ENCODE measurements around the gene UGT1A8. TPM values are rescaled to one million over a fixed set of nuclear protein-coding genes. Genes with fewer than 3 reads are reported as not detected.

Gene UGT1A8
- total and polyA plus RNA-seq, 2 experiments from 2014 or later: 0.10 TPM; not detected in 1

DNA sequence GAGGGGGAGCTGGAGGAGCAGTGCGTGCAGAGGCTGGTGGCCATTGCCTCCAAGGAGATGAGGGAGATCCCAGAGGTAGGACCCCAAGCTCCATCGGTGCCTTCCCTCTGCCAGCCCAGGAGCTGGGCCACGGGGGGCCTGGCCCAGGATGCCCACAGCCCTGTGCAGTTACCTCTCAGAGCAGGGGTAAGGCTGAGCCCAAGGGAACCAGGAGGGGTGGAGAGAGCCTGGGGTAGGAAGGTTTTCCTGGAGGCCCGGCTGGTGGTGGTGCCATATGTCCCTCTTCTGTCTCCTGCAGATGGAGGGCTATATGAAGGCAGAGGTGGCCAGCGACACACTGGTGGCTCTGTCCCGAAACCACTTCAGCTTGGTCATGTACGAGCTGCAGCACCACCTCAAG is 172.1 kb downstream of the UGT1A8 start:
- no peak for DNase-seq (ENCODE audit: low spot score)
- Histone ChIP-seq H3K9me2 (replicated peaks; ENCODE audit: insufficient read depth) (no peaks in the 10 kb centered on the region), H3K4me2 (no peak overlapping the region), H3K4me1 (ENCODE audit: insufficient read depth) (no peaks in the 10 kb centered on the region), H3K9me3 (ENCODE audit: low read depth) (no peaks in the 10 kb centered on the region), H3K36me3 (replicated peaks; ENCODE audit: insufficient read depth, low read depth) (no peaks in the 10 kb centered on the region), H3K27me3 (no peaks in the 10 kb centered on the region), H4K20me1 (ENCODE audit: insufficient read depth, poor library complexity, severe bottlenecking) (no peaks in the 10 kb centered on the region), H2AFZ (no peak overlapping the region), H3K4me3 (no peak overlapping the region), H3K79me2 (no peaks in the 10 kb centered on the region), H3K27ac (no peak overlapping the region)
- 92% methylated on average over 7 of the region's 7 CpGs for WGBS (ENCODE audit: low lambda C conversion rate, missing lambda C conversion rate)
- TF ChIP-seq, protein P1, sequence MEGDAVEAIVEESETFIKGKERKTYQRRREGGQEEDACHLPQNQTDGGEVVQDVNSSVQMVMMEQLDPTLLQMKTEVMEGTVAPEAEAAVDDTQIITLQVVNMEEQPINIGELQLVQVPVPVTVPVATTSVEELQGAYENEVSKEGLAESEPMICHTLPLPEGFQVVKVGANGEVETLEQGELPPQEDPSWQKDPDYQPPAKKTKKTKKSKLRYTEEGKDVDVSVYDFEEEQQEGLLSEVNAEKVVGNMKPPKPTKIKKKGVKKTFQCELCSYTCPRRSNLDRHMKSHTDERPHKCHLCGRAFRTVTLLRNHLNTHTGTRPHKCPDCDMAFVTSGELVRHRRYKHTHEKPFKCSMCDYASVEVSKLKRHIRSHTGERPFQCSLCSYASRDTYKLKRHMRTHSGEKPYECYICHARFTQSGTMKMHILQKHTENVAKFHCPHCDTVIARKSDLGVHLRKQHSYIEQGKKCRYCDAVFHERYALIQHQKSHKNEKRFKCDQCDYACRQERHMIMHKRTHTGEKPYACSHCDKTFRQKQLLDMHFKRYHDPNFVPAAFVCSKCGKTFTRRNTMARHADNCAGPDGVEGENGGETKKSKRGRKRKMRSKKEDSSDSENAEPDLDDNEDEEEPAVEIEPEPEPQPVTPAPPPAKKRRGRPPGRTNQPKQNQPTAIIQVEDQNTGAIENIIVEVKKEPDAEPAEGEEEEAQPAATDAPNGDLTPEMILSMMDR (IDR thresholded peaks at IDR 0.05; ENCODE audit: poor library complexity): no peak
- TF ChIP-seq EZH2 (IDR thresholded peaks at IDR 0.05; ENCODE audit: borderline replicate concordance): no peak
- no peak for TF ChIP-seq EZH2phosphoT487 (IDR thresholded peaks at IDR 0.05; ENCODE audit: low read depth, severe bottlenecking, unreplicated experiment)

DNA sequence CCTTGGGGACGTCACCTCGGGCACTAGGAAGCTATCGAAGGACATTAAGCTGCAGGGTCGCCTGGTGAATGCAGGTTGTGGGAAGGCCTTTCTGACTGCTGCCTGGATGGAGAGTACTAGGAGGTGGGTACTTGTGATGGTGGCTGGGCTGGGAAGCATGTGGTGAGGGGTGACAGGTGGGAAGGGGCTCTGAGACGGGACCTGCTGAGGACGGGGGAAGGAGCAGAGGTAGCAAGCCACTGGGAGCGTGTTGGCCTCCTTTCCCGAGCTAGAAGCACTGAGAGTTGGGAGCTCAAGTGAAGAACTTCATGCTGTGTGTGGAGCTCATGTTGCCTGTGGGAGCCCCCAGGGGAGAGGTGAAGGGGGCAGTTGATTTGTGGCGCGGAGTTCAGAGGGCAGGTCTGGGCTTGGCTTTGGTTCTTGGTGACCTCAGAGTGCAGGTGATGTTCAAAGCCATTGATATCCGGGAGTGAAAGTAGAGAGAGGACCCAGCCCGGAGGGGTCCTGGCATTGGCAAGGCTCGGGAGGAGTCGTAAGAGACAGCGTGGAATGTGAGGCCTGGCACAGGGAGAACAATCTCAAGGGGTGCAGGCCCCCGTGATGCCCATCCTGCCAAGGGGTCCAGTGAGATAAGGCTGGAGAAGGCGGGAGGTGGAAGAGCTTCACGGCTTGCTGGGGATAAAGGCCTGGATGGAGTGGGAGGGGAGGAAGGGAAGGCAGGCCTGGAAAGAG is 173.9 kb downstream of the UGT1A8 start:
- Histone ChIP-seq H3K27me3 (no peaks in the 10 kb centered on the region), H3K79me2 (no peaks in the 10 kb centered on the region), H3K4me3 (no peak overlapping the region), H3K4me2 (no peak overlapping the region), H3K9me3 (ENCODE audit: low read depth) (no peaks in the 10 kb centered on the region), H3K36me3 (replicated peaks; ENCODE audit: insufficient read depth, low read depth) (no peaks in the 10 kb centered on the region), H2AFZ (no peak overlapping the region), H3K4me1 (ENCODE audit: insufficient read depth) (no peaks in the 10 kb centered on the region), H3K9me2 (replicated peaks; ENCODE audit: insufficient read depth) (no peaks in the 10 kb centered on the region), H4K20me1 (ENCODE audit: insufficient read depth, poor library complexity, severe bottlenecking) (no peaks in the 10 kb centered on the region), H3K27ac (no peak overlapping the region)
- no peak for DNase-seq (ENCODE audit: low spot score)
- 91% methylated on average over 18 of the region's 18 CpGs for WGBS (ENCODE audit: low lambda C conversion rate, missing lambda C conversion rate)
- TF ChIP-seq, protein P1 (IDR thresholded peaks at IDR 0.05; ENCODE audit: poor library complexity): no peak
- TF ChIP-seq EZH2 (IDR thresholded peaks at IDR 0.05; ENCODE audit: borderline replicate concordance) (no peak), EZH2phosphoT487 (IDR thresholded peaks at IDR 0.05; ENCODE audit: low read depth, severe bottlenecking, unreplicated experiment) (no peak)

DNA sequence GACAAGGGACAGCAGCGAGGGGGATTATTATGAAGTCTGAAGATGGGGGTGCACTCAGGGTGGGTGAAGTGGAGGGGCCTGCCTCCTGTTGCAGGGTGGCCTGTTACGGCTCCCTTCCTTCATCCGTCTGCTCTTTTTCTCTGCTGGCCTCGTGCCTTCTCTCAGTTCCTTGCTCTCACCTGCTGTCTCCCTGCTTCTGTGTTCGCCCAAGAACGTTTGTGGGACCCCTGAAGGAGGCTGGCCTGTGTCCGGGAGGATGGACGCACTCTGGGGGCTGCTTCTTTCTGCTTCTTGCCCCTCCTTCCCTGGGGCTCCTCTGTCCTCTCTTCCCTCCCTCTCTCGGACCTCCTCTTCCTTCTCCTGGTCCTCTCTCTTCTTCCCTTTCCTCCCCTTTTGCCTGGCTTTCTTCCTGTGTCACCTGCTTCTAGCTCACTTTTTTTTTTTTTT is 174.5 kb downstream of the UGT1A8 start:
- H3K9me3 ChIP-seq (ENCODE audit: low read depth): no peaks in the 10 kb centered on the region
- no peak overlapping the region for H2AFZ ChIP-seq
- H3K27ac ChIP-seq: no peak overlapping the region
- no peak overlapping the region for H3K4me2 ChIP-seq
- H3K27me3 ChIP-seq: no peaks in the 10 kb centered on the region
- WGBS (ENCODE audit: low lambda C conversion rate, missing lambda C conversion rate): 86% methylated on average over 8 of the region's 9 CpGs
- no peaks in the 10 kb centered on the region for H3K36me3 ChIP-seq (replicated peaks; ENCODE audit: insufficient read depth, low read depth)
- H3K79me2 ChIP-seq: no peaks in the 10 kb centered on the region
- H3K9me2 ChIP-seq (replicated peaks; ENCODE audit: insufficient read depth): no peaks in the 10 kb centered on the region
- TF ChIP-seq EZH2 (IDR thresholded peaks at IDR 0.05; ENCODE audit: borderline replicate concordance) (no peak), EZH2phosphoT487 (IDR thresholded peaks at IDR 0.05; ENCODE audit: low read depth, severe bottlenecking, unreplicated experiment) (no peak)
- TF ChIP-seq, protein P1 (IDR thresholded peaks at IDR 0.05; ENCODE audit: poor library complexity): no peak
- H3K4me1 ChIP-seq (ENCODE audit: insufficient read depth): no peaks in the 10 kb centered on the region
- H3K4me3 ChIP-seq: no peak overlapping the region
- H4K20me1 ChIP-seq (ENCODE audit: insufficient read depth, poor library complexity, severe bottlenecking): no peaks in the 10 kb centered on the region
- DNase-seq (ENCODE audit: low spot score): no peak

Data from hepatocyte (in vitro differentiated cells).